ENCODE data around the gene PRLR. TPM values are rescaled to one million over a fixed set of nuclear protein-coding genes. Genes with fewer than 3 reads are reported as not detected.

Gene PRLR
- total RNA-seq, 1 experiment from 2014 or later: 2.5 TPM

DNA sequence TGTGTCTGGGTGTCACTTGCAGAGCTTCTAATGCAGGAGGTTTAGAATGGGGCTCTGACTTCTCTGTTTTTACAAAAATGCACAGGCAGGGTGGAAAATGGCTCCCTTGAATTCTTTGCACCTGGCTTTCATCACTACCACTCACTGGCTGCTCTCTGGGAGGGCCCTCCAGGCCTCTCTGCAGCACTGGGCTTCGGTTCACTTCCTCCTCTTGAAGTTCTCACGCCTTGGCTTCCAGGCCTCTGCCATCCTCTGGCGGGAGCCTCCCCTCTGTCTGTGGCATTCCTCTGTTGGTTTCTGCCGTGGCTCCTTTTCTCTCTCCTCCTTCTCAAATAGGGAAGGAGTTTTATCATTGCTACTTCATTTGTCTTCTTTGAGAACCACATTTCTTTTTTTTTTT, 2.8 kb upstream of the PRLR start:
- TF ChIP-seq, protein P1, sequence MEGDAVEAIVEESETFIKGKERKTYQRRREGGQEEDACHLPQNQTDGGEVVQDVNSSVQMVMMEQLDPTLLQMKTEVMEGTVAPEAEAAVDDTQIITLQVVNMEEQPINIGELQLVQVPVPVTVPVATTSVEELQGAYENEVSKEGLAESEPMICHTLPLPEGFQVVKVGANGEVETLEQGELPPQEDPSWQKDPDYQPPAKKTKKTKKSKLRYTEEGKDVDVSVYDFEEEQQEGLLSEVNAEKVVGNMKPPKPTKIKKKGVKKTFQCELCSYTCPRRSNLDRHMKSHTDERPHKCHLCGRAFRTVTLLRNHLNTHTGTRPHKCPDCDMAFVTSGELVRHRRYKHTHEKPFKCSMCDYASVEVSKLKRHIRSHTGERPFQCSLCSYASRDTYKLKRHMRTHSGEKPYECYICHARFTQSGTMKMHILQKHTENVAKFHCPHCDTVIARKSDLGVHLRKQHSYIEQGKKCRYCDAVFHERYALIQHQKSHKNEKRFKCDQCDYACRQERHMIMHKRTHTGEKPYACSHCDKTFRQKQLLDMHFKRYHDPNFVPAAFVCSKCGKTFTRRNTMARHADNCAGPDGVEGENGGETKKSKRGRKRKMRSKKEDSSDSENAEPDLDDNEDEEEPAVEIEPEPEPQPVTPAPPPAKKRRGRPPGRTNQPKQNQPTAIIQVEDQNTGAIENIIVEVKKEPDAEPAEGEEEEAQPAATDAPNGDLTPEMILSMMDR (conservative IDR thresholded peaks at IDR 0.05): no peak
- no peak overlapping the region for H3K4ac ChIP-seq (ENCODE audit: low read depth, low read length)
- H2BK5ac ChIP-seq (ENCODE audit: insufficient read length, low read length): no peak overlapping the region
- peaks cover 9% of the 10 kb centered on the region for H3K23me2 ChIP-seq (ENCODE audit: insufficient read length, low read depth, low read length, poor library complexity, severe bottlenecking)
- H3K79me1 ChIP-seq (ENCODE audit: insufficient read depth, low read depth, low read length, poor library complexity, severe bottlenecking): no peaks in the 10 kb centered on the region
- no peak overlapping the region for H3K23ac ChIP-seq (ENCODE audit: insufficient read length, low read depth, low read length)
- no peaks in the 10 kb centered on the region for H3K9me3 ChIP-seq (ENCODE audit: control insufficient read depth, low read depth, low read length)
- 0 out of 2 replicates have a peak, but pooled peaks cover 2% of the 10 kb centered on the region for H3K4me1 ChIP-seq (ENCODE audit: insufficient read depth, low read length)
- no peak overlapping the region for H3T11ph ChIP-seq (ENCODE audit: low read length)
- no peak overlapping the region for H2BK20ac ChIP-seq (ENCODE audit: low read depth, low read length, poor library complexity, severe bottlenecking)
- H3K9me3 Mint-ChIP-seq: no peaks in the 10 kb centered on the region; a peak in 2 of 5 replicates
- peaks cover 6% of the 10 kb centered on the region for H3K27me3 Mint-ChIP-seq (ENCODE audit: low read depth)
- H3K27ac ChIP-seq (ENCODE audit: insufficient read length, low read depth, low read length): no peak overlapping the region
- no peaks in the 10 kb centered on the region for H3K27me3 ChIP-seq (ENCODE audit: insufficient read depth, low read length)
- no peak overlapping the region for H3K56ac ChIP-seq (ENCODE audit: insufficient read length, low read depth, low read length)
- H3K36me3 Mint-ChIP-seq (ENCODE audit: insufficient read depth in 1 of 3, low read depth in 3 of 3): peaks cover 0 to 13% (median 0%) of the 10 kb centered on the region in 3 experiments; a peak in 2 of 7 replicates
- H3K9ac ChIP-seq (ENCODE audit: extremely low read depth, insufficient read length, low read length): no peak overlapping the region
- no peak overlapping the region for H3K4me2 ChIP-seq (ENCODE audit: insufficient read depth, insufficient read length, low read length)
- H2BK120ac ChIP-seq (ENCODE audit: low read depth, low read length, poor library complexity, severe bottlenecking): no peak overlapping the region
- H4K5ac ChIP-seq (ENCODE audit: insufficient read length, low read depth, low read length): no peak overlapping the region
- WGBS (ENCODE audit: extremely low coverage, insufficient read length, low lambda C conversion rate): no CpG with 5 or more reads among the region's 4 CpGs
- no peaks in the 10 kb centered on the region for H4K20me1 ChIP-seq (ENCODE audit: control insufficient read depth, insufficient read depth, insufficient read length)
- H3K14ac ChIP-seq (ENCODE audit: insufficient read depth, low read length): no peak overlapping the region
- no peak overlapping the region for H3K27ac Mint-ChIP-seq
- no peak overlapping the region for H3K4me3 Mint-ChIP-seq
- no peaks in the 10 kb centered on the region for H3K79me2 ChIP-seq (ENCODE audit: insufficient read depth, low read length)
- H2AFZ ChIP-seq (ENCODE audit: low read length): no peak overlapping the region
- H4K8ac ChIP-seq (replicated peaks; ENCODE audit: insufficient read length, low read depth, low read length): no peak overlapping the region
- no peak overlapping the region for H2BK12ac ChIP-seq (ENCODE audit: insufficient read length, low read depth, low read length)
- H2AK5ac ChIP-seq (ENCODE audit: insufficient read length, low read length): no peak overlapping the region
- H4K91ac ChIP-seq (ENCODE audit: insufficient read length, low read depth, low read length): no peak overlapping the region
- H3K4me1 Mint-ChIP-seq: peaks cover 14 to 16% of the 10 kb centered on the region in 2 experiments
- H3K18ac ChIP-seq (ENCODE audit: insufficient read length, low read depth, low read length): no peak overlapping the region
- no peak overlapping the region for H2BK15ac ChIP-seq (ENCODE audit: low read depth, low read length)
- no peak for DNase-seq
